Stomach smooth muscle (tissue), 2 donors: ENCODE results near the gene MRC2.

ENCODE experiments used
- H3K27ac ChIP-seq: one replicate; pipeline ENCODE4 v1.7.0; 2013; ENCODE audit warnings: mild to moderate bottlenecking, low read length, inconsistent platforms
- H3K27me3 ChIP-seq, 2 donors: one replicate each; pipeline ENCODE4 v1.7.0; 2013; ENCODE audit warnings: low read length in 2 of 2; ENCODE audit not compliant: insufficient read depth in 2 of 2, control insufficient read depth in 1 of 2
- H3K36me3 ChIP-seq, 2 donors: one replicate each; pipeline ENCODE4 v1.7.0; 2013; ENCODE audit warnings: low read length in 2 of 2; ENCODE audit not compliant: control insufficient read depth in 2 of 2, insufficient read depth in 2 of 2
- H3K4me1 ChIP-seq: one replicate; pipeline ENCODE4 v1.7.0; 2013; ENCODE audit warnings: low read length; ENCODE audit not compliant: control insufficient read depth, insufficient read depth
- H3K4me3 ChIP-seq, 2 donors: one replicate each; pipeline ENCODE4 v1.7.0; 2013; ENCODE audit warnings: low read length in 2 of 2
- H3K9ac ChIP-seq, 2 donors: one replicate each; pipeline ENCODE4 v1.7.0; 2013; ENCODE audit warnings: low read length in 2 of 2, mild to moderate bottlenecking in 1 of 2
- H3K9me3 ChIP-seq, 2 donors: one replicate each; pipeline ENCODE4 v1.7.0; 2013; ENCODE audit warnings: low read length in 2 of 2; ENCODE audit not compliant: control insufficient read depth in 2 of 2
- donor health status: healthy.
- donor health status: Pancreatic carcinoma.

Gene MRC2

DNA sequence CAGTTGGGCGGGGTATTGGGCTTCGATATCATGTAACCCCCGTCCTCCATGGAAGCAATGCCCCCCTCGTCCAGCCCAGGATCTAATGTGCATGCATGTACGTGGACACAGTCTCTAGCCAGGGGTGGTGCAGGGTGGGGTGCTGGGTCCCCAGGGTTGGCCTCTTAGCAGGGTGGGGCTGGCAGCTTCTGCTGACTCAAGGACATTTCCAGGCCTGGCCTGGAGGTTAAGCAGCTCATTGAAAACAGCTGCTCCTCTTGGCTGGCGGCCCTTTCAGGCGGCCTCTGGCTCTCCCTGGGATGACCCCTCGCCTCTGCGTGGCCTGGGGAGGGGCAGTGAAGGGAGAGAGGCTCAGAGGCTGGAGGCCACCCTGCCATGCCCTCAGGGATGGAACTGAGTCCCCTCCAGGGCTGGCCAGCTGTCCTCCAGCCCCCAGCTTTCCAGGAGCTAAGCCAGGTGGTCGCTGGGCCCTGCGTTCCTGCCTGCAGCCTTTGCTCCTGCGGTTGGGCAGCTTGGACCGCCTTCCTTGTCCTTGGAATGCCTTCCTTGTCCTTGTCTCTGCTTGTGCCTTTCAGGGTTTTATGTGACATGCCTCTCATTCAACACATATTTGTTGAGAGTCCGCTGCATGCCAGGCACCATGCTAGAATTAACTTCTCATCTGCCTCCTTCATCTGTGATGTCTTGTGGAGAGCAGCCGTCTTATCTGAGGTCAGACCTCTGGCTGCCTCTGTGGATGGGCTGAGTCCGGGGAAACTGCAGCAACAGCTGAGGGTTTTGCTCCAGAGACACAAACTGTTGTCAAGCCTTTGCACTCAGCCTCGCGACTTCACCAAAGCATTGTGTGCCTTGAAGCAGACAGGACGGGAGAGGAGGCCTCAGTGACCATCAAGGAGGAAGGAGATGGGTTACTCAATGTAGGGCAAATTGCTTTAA, 26.6 kb downstream of the MRC2 start:
- peaks cover 6 to 11% of the 10 kb centered on the region in 2 donors for H3K27me3 ChIP-seq
- H3K9ac ChIP-seq: no peak overlapping the region
- no peaks in the 10 kb centered on the region for H3K36me3 ChIP-seq
- H3K4me3 ChIP-seq: peak overlapping the region in 1 of 2 donors; percentile 35
- H3K27ac ChIP-seq: no peak overlapping the region
- H3K4me1 ChIP-seq: peaks cover 20% of the 10 kb centered on the region
- H3K9me3 ChIP-seq: no peaks in the 10 kb centered on the region

DNA sequence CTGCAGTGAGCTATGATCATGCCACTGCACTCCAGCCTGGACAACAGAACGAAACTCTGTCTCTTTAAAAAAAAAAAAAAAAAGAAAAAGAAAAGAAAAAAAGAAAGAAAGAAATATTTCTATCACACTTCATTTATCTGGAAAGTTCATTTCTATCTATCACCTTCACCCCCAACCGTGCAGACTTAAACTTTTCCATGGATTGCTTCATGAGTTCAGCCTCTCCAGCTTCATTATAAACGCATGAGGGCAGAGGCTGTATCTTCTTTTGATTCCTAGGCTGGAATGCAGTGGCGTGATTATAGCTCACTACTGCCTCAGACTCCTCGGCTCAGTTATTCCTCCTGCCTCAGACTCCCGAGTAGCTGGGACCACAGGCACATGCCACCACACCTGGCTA, 28.2 kb downstream of the MRC2 start:
- Histone ChIP-seq H3K27me3 (peaks cover 6 to 11% of the 10 kb centered on the region in 2 donors), H3K4me3 (no peak overlapping the region), H3K36me3 (no peaks in the 10 kb centered on the region), H3K9me3 (no peaks in the 10 kb centered on the region), H3K4me1 (peaks cover 20% of the 10 kb centered on the region), H3K9ac (no peak overlapping the region), H3K27ac (no peak overlapping the region)

DNA sequence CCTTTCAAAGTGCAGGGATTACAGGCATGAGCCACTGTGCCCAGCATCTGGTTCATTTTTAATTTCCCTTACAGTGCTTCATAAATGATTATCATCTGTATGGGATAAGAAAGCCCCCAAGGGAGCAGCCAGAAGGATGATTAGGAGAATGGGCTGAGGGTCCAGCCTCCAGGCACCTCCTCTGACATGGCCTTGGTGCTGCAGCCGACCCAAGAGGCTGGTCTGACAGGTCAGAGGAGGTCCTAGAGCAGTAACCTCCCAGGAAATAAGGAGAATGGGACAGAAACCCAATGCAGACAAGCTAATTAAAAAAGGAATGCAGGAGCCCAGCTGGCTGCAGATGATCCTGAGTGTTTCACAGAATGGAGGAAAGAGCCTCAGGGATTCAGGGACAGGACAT, 29.0 kb downstream of the MRC2 start:
- Histone ChIP-seq H3K27me3 (peaks cover 6 to 11% of the 10 kb centered on the region in 2 donors), H3K9me3 (peaks cover 0 to 4% of the 10 kb centered on the region in 2 donors), H3K27ac (no peak overlapping the region), H3K4me3 (no peak overlapping the region), H3K4me1 (peaks cover 20% of the 10 kb centered on the region), H3K36me3 (no peaks in the 10 kb centered on the region), H3K9ac (no peak overlapping the region)

DNA sequence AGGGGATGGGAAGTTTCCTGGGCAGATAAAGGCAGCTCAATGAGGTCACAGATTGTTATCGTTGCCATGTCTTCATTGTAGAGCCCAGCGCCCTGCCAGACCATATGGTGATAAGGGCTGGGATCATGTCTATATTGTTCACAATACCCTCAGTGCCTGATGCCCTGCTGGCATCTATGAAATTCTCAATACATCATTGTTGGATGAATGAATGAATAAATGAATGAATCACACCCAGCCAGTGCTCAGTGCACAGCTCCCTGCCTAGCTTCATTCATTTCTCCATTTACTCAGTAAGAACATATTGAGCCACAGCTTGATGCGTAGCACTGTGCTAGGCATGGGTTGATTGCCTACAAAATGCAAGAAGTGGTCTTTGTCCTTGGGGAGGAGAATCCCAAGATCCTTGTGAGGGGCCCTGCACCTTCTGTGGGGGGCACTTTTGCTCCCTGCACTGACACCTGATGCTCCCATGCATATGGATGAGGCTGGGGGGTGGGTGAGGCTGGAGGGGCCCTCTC, 29.7 kb downstream of the MRC2 start:
- Histone ChIP-seq H3K27me3 (peaks cover 3 to 7% of the 10 kb centered on the region in 2 donors), H3K4me1 (peaks cover 18% of the 10 kb centered on the region), H3K9me3 (peaks cover 0 to 4% of the 10 kb centered on the region in 2 donors), H3K9ac (no peak overlapping the region), H3K4me3 (no peak overlapping the region), H3K27ac (no peak overlapping the region), H3K36me3 (no peaks in the 10 kb centered on the region)

DNA sequence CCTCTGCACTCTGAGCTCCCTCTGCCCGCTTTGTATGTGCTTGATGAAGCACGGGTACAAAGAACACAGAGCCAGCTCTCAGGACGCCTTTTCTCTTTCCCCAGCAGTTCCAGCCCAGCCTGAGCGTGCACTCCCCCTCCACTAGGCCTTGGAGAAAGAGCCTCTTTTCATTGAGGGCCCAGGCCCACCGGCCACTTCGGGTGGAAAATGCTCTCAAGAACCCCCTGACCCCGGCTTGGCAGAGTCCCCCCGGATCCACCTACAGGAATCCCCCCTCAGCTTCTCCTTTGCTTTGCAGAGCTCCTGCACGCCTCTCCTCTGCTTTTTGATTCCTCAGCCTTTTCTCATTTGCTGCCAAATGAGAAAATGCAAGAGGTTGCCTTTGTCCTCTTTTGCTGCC, 30.2 kb downstream of the MRC2 start:
- peaks cover 0 to 4% of the 10 kb centered on the region in 2 donors for H3K9me3 ChIP-seq
- no peak overlapping the region for H3K27ac ChIP-seq
- no peaks in the 10 kb centered on the region for H3K36me3 ChIP-seq
- peaks cover 3 to 4% of the 10 kb centered on the region in 2 donors for H3K27me3 ChIP-seq
- no peak overlapping the region for H3K4me3 ChIP-seq
- no peak overlapping the region for H3K9ac ChIP-seq
- peaks cover 13% of the 10 kb centered on the region for H3K4me1 ChIP-seq

DNA sequence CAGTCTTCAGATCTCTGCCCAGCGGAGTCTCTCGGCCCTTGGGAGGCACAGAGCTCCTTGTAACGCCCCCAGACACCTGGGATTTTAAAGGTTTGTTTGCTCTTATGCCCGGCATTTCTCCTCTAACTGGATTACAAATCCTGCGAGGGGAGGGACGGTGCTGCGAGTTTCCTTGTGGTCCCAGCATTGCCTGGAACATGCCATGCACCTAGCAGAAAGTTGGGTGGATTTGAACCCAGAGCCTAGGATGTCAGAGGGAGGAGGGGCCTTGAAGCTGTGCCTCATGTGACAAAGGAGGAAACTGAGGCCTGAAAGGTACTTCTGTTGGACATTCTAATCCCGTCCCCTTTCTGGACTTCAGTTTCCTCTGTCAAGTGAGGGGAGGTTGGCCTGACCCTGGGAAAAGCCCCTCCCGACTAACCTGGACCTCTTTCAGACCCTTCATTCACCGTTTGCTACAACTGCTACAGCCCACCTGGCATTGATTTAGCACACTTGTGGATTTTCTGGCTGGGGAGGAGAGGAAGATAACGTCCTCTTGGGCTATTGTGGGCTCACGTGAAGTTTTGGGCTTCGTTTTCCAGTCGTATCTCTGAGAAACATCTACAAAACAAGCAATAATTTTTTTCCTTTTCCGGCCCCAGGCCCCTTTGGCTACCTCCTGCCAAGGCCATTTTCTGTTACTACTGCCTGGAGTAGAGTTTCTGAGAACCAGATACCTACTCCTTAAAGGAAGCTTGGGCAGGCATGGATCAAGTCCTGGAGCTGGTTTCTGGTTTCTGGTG, 30.9 kb downstream of the MRC2 start:
- Histone ChIP-seq H3K4me1 (peaks cover 6% of the 10 kb centered on the region), H3K9ac (no peak overlapping the region), H3K27me3 (peaks cover 0 to 3% of the 10 kb centered on the region in 2 donors), H3K9me3 (peaks cover 0 to 4% of the 10 kb centered on the region in 2 donors), H3K27ac (no peak overlapping the region), H3K36me3 (no peaks in the 10 kb centered on the region), H3K4me3 (no peak overlapping the region)

DNA sequence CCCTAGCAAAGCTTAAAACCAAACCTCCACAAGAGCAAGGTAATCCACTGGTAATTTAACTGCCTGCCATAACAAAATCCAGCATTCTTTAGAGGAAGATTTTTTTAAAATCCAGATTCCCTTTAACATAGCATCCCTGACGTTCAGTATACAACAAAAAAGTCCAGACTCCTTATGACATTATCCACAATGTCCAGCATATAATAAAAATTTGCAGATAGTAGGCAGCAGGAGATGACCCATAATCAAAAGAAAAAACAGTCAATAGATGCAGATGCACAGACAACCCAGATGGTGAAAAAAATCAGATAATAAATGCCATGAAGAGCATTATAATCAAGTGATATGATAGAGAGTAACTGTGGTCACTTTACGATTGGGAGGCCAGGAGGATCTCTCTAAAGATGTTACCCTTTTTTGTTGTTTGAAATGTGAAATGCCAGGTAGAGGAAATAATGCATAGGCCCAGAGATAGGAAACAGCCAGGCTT, 33.2 kb downstream of the MRC2 start:
- Histone ChIP-seq H3K36me3 (no peaks in the 10 kb centered on the region), H3K9ac (no peak overlapping the region), H3K4me1 (no peaks in the 10 kb centered on the region), H3K4me3 (no peak overlapping the region), H3K27me3 (no peaks in the 10 kb centered on the region), H3K27ac (no peak overlapping the region), H3K9me3 (peaks cover 0 to 4% of the 10 kb centered on the region in 2 donors)

DNA sequence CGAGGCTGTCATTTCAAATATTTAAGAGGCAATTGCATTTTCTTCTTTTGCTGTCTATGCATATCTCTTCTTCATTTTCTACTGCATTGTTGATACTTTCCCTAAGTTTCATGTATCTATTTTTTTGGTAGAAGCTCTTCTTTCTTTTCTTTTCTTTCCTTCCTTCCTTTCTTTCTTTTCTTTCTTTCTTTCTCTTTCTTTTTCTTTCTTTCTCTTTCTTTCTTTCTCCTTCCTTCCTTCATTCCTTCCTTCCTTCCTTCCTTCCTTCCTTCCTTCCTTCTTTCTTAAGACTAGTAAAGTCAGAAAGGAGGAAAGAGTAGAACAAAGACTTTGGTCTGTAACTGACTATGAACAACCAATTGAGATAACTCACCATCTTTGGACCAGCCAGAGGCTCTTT, 33.9 kb downstream of the MRC2 start:
- H3K9ac ChIP-seq: no peak overlapping the region
- H3K27me3 ChIP-seq: no peaks in the 10 kb centered on the region

DNA sequence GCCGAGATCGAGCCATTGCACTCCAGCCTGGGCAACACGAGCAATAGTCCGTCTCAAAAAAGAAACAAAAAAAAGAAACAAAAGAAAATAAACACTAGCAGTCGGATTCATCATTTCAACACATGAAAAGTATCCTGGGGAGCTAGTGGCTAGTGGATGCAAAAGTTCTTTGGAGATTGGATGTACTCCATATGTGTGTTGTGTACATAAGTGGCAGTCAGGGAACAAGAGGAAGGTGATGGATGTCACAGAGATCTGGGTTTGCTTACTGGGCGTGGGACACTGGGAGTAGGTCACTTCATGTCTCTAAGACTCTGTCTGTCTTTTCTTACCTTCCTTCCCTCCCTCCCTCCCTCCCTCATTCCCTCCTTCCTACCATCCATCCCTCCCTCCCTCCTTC, 35.4 kb downstream of the MRC2 start:
- Histone ChIP-seq H3K9me3 (peaks cover 0 to 4% of the 10 kb centered on the region in 2 donors), H3K27me3 (no peaks in the 10 kb centered on the region), H3K36me3 (no peaks in the 10 kb centered on the region), H3K27ac (no peak overlapping the region), H3K9ac (no peak overlapping the region), H3K4me3 (no peak overlapping the region), H3K4me1 (no peaks in the 10 kb centered on the region)

More for the DNA sequence above, 33.9 kb downstream of the MRC2 start:
- no peaks in the 10 kb centered on the region for H3K4me1 ChIP-seq
- H3K36me3 ChIP-seq: no peaks in the 10 kb centered on the region
- no peak overlapping the region for H3K4me3 ChIP-seq
- H3K9me3 ChIP-seq: peaks cover 0 to 4% of the 10 kb centered on the region in 2 donors
- no peak overlapping the region for H3K27ac ChIP-seq

DNA sequence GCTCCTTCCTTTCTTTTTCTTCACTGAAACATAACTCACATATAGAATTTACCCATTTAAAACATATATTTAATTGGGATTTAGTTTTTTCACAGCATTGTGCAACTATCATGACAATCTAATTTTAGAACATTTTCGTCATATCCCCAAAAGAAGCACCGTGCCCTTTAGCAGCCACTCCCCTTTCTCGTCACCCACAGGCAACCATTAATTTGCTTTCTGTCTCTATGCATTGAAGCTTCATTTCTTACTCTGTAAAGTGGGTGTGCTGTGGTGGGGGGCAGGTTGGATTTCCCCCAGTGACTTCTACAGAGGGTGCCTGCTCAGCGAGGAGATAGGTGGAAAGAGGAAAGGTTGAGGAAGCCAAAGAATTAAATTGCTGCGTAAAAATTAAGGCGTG, 35.8 kb downstream of the MRC2 start:
- Histone ChIP-seq H3K4me1 (no peaks in the 10 kb centered on the region), H3K27me3 (no peaks in the 10 kb centered on the region)

More for the DNA sequence above, 35.8 kb downstream of the MRC2 start:
- no peaks in the 10 kb centered on the region for H3K36me3 ChIP-seq
- no peak overlapping the region for H3K27ac ChIP-seq
- no peak overlapping the region for H3K4me3 ChIP-seq
- H3K9me3 ChIP-seq: peaks cover 0 to 4% of the 10 kb centered on the region in 2 donors
- no peak overlapping the region for H3K9ac ChIP-seq
